Epithelial cell of prostate (primary cell): Measurements from ENCODE around the gene FIBP.
A peak's percentile ranks its signal among the peaks of the same experiment; 100 is the strongest.

ENCODE experiments used
- DNase-seq: peaks from one replicate; pipeline ENCODE4 v3.0.0-alpha.2; 2011; ENCODE audit warnings: low read depth, low spot score
- H3K27ac ChIP-seq: fragments of 450-650 bp; 2 replicates; pipeline ENCODE4 v1.5.1; 2017; ENCODE audit warnings: mild to moderate bottlenecking

Gene FIBP

GRCh38 chr11:65888163-65888814 is at the start of gene FIBP:
TSS of gene FIBP (minus strand) at chr11:65888471. CDS start at chr11:65888418, 53 bp downstream.
- H3K27ac ChIP-seq = peak within 1 kb of the TSS; percentile 100
- peak; percentile 87 for DNase-seq

- DNase-seq = no peak
- H3K27ac ChIP-seq = no peak overlapping the region
Measured at GRCh38 chr11:65937766-65938165, 49.5 kb upstream of the FIBP start.

- no peak for DNase-seq
- H3K27ac ChIP-seq = no peak overlapping the region
Measured at GRCh38 chr11:65934014-65934413, 45.7 kb upstream of the FIBP start.

- no peak for DNase-seq
- no peak overlapping the region for H3K27ac ChIP-seq
Measured at GRCh38 chr11:65932558-65932919, 44.3 kb upstream of the FIBP start.

GRCh38 chr11:65931773-65932557 is 43.7 kb upstream of the FIBP start:
- DNase-seq = no peak
- no peak overlapping the region for H3K27ac ChIP-seq

GRCh38 chr11:65928667-65929066 is 40.4 kb upstream of the FIBP start:
- no peak for DNase-seq
- no peak overlapping the region for H3K27ac ChIP-seq

GRCh38 chr11:65927904-65928397 is 39.7 kb upstream of the FIBP start:
- DNase-seq = no peak
- no peak overlapping the region for H3K27ac ChIP-seq

- H3K27ac ChIP-seq = no peak overlapping the region
- DNase-seq = no peak
Measured at GRCh38 chr11:65925397-65925796, 37.1 kb upstream of the FIBP start.

GRCh38 chr11:65922565-65922964 is 34.3 kb upstream of the FIBP start:
- DNase-seq = no peak
- H3K27ac ChIP-seq = no peak overlapping the region

GRCh38 chr11:65921876-65922275 is 33.6 kb upstream of the FIBP start:
- no peak for DNase-seq
- H3K27ac ChIP-seq = no peak overlapping the region

GRCh38 chr11:65921033-65921555 is 32.8 kb upstream of the FIBP start:
- DNase-seq = no peak
- peak overlapping the region; percentile 99 for H3K27ac ChIP-seq

- DNase-seq = no peak
- peak overlapping the region; percentile 99 for H3K27ac ChIP-seq
Measured at GRCh38 chr11:65920372-65920802, 32.1 kb upstream of the FIBP start.

GRCh38 chr11:65919573-65920371 is 31.5 kb upstream of the FIBP start:
- no peak for DNase-seq
- H3K27ac ChIP-seq = peak overlapping the region; percentile 99

- peak within 1 kb of the TSS; percentile 99 for H3K27ac ChIP-seq
- peak; percentile 90 for DNase-seq
Measured at GRCh38 chr11:65919141-65919572, 30.9 kb upstream of the FIBP start, which contains the start of gene DRAP1. TSS of gene DRAP1 (plus strand) at chr11:65919426. CDS start at chr11:65919502, 76 bp downstream.

- DNase-seq = no peak
- H3K27ac ChIP-seq = peak within 1 kb of the TSS; percentile 99
Measured at GRCh38 chr11:65918211-65919140, 30.2 kb upstream of the FIBP start, which contains the start of gene C11orf68. TSS of gene C11orf68 (minus strand) at chr11:65919062. CDS start at chr11:65919031, 31 bp downstream.

GRCh38 chr11:65917434-65918210 is 29.4 kb upstream of the FIBP start:
- peak overlapping the region; percentile 99 for H3K27ac ChIP-seq
- DNase-seq = no peak

- no peak for DNase-seq
- peak overlapping the region; percentile 99 for H3K27ac ChIP-seq
Measured at GRCh38 chr11:65917077-65917433, 28.8 kb upstream of the FIBP start.

GRCh38 chr11:65916391-65916790 is 28.1 kb upstream of the FIBP start:
- DNase-seq = no peak
- H3K27ac ChIP-seq = peak overlapping the region; percentile 99
